Esophagus squamous epithelium (tissue), 5 donors: ENCODE measurements around the gene PLD4. TPM values are rescaled to one million over a fixed set of nuclear protein-coding genes. Genes with fewer than 3 reads are reported as not detected.

Experiments
- DNase-seq: peaks from one replicate; lab custom pipeline; 2025; lab: John Stamatoyannopoulos, UW
- H3K27ac ChIP-seq, 4 donors: fragments of 200-600 bp; sonication (generic); one replicate each; pipeline ENCODE4 v1.5.1; 2016 to 2019; ENCODE audit warnings: mild to moderate bottlenecking in 1 of 4
- H3K27me3 ChIP-seq, 4 donors: fragments of 200-600 bp; sonication (generic); 1 replicate in 3 of 4; 2 replicates in 1 of 4; pipeline versions ENCODE4 v1.5.1 to v1.6.0; 2017 to 2021; ENCODE audit warnings: antibody characterized with exemption in 1 of 4
- H3K36me3 ChIP-seq, 3 donors: fragments of 200-600 bp; sonication (generic); one replicate each; pipeline ENCODE4 v1.5.1; 2016 to 2019
- H3K4me1 ChIP-seq, 3 donors: fragments of 200-600 bp; sonication (generic); one replicate each; pipeline ENCODE4 v1.5.1; 2017 to 2019
- H3K4me3 ChIP-seq, 4 donors: fragments of 200-600 bp; sonication (generic); 1 replicate in 3 of 4; 2 replicates in 1 of 4; pipeline ENCODE4 v1.5.1; 2016 to 2019; ENCODE audit warnings: mild to moderate bottlenecking in 2 of 4, moderate library complexity in 1 of 4
- H3K9me3 ChIP-seq, 3 donors: fragments of 200-600 bp; sonication (generic); one replicate each; pipeline ENCODE4 v1.5.1; 2016 to 2019
- POLR2A ChIP-seq, 4 donors: fragments of 450-650 bp; IDR thresholded peaks; one replicate each; pipeline ENCODE4 v1.6.1; 2017; ENCODE audit warnings: antibody characterized with exemption in 4 of 4, mild to moderate bottlenecking in 4 of 4, moderate library complexity in 3 of 4
- WGBS, 2 donors: methylation state at CpG; one replicate each; pipeline ENCODE4 v1.1.5; 2018; 5-methylcytosine and 5-hydroxymethylcytosine counted together
- intact Hi-C: fragments of 100-400 bp; cut with DNase I; formaldehyde crosslinking; loops from one replicate; pipeline ENCODE4 v1.15.0; 2022
- total RNA-seq, 4 donors: library from RNA; depleted of rRNA; stranded (reverse); fragments of >200 nt; gene quantifications; one replicate each; pipeline ENCODE4 v1.1.0, GENCODE V29; 2016
- TF ChIP-seq, protein P1 (sequence below), 6 experiments: fragments of 450-650 bp in 4 of 6; fragments of 200-600 bp in 2 of 6; sonication (generic) in 2 of 6; IDR thresholded peaks; one replicate each; pipeline ENCODE4 v1.5.1; 2016 to 2019; ENCODE audit warnings: antibody characterized with exemption in 6 of 6, mild to moderate bottlenecking in 4 of 6, moderate library complexity in 4 of 6
- donor health status: DM: yes; HTN: yes; CAD: no.

The PLD4 gene
- total RNA-seq, 4 donors from 2014 or later: 0.18 to 0.95 (median 0.64) TPM

DNA sequence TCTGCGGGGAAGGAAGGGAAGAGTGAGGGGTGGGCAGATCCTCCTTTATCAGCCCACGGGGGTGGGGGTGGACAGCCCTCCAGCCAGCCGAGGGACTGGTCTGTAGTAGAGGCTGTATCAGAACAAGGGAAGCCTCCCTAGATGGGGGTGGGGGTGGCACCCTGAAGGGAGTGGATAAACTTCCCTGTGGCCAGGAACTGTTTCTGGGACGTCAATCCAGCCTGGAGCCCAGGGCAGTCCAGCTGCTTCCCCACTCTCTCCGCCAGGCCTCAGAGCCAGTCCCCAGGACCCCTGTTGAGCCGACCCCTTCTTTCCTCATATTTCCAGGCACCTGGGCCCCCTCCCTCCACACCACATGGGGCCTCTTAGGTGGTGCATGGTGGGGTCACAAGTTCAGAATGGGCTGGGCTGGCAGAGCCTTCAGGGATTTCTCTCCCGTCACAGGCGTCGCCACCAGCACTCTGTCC lies 6.7 kb downstream of the PLD4 start:
- H3K27ac ChIP-seq: no peak overlapping the region
- DNase-seq: no peak
- H3K4me3 ChIP-seq: no peak overlapping the region
- peaks cover 7 to 48% (median 8%) of the 10 kb centered on the region in 3 donors for H3K4me1 ChIP-seq
- TF ChIP-seq, protein P1, sequence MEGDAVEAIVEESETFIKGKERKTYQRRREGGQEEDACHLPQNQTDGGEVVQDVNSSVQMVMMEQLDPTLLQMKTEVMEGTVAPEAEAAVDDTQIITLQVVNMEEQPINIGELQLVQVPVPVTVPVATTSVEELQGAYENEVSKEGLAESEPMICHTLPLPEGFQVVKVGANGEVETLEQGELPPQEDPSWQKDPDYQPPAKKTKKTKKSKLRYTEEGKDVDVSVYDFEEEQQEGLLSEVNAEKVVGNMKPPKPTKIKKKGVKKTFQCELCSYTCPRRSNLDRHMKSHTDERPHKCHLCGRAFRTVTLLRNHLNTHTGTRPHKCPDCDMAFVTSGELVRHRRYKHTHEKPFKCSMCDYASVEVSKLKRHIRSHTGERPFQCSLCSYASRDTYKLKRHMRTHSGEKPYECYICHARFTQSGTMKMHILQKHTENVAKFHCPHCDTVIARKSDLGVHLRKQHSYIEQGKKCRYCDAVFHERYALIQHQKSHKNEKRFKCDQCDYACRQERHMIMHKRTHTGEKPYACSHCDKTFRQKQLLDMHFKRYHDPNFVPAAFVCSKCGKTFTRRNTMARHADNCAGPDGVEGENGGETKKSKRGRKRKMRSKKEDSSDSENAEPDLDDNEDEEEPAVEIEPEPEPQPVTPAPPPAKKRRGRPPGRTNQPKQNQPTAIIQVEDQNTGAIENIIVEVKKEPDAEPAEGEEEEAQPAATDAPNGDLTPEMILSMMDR (IDR thresholded peaks at IDR 0.05): no peak
- no peak for TF ChIP-seq POLR2A (IDR thresholded peaks at IDR 0.05)
- peaks cover 0 to 35% (median 0%) of the 10 kb centered on the region in 4 donors for H3K27me3 ChIP-seq
- no peaks in the 10 kb centered on the region for H3K9me3 ChIP-seq
- WGBS, 2 donors: 60 to 74% methylated on average over 1 to 3 of the region's 9 CpGs
- intact Hi-C loops: no loop called here
- H3K36me3 ChIP-seq: no peaks in the 10 kb centered on the region

DNA sequence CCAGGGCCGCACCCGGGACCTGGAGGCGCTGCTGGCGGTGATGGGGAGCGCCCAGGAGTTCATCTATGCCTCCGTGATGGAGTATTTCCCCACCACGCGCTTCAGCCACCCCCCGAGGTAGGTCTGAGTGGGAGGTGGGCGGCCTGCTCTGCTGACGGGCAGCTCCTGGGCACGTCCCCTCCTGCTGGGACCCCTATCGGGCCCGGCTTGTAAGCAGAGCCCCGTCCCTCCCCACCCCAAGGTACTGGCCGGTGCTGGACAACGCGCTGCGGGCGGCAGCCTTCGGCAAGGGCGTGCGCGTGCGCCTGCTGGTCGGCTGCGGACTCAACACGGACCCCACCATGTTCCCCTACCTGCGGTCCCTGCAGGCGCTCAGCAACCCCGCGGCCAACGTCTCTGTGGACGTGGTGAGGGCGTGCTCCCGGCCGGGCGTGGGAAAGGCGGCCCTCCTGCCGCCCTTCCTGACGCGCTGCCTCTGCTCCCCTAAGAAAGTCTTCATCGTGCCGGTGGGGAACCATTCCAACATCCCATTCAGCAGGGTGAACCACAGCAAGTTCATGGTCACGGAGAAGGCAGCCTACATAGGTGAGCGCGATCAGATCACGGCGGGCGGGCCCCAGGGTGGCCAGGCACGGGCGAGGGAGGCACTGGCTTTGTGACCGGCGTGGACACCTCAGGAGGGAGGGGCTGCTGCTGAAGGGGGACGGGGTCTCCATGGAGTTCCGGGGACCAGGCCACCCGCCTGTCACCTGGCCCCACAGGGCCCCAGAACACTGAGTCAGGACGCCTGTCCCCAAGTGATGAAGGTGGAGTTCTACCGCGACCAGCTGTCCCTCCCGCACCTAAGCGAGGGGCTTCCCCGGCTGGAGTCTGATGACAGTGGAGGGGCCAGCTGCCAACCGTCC lies 7.3 kb downstream of the PLD4 start:
- H3K4me3 ChIP-seq: peak overlapping the region; percentile 39 to 66 (median 54)
- peak overlapping the region in 1 of 4 donors; percentile 34 for H3K27ac ChIP-seq
- peaks cover 0 to 31% (median 0%) of the 10 kb centered on the region in 4 donors for H3K27me3 ChIP-seq
- 61% methylated on average over 30 of the region's 64 CpGs; no CpG with 5 or more reads in 1 of the 2 donors for WGBS, 2 donors
- no peaks in the 10 kb centered on the region for H3K9me3 ChIP-seq
- no peak for TF ChIP-seq POLR2A (IDR thresholded peaks at IDR 0.05)
- TF ChIP-seq, protein P1 (IDR thresholded peaks at IDR 0.05): no peak
- no peaks in the 10 kb centered on the region for H3K36me3 ChIP-seq
- intact Hi-C loops: no loop called here
- H3K4me1 ChIP-seq: peaks cover 7 to 48% (median 8%) of the 10 kb centered on the region in 3 donors
- no peak for DNase-seq

GRCh38 chr14:104932676-104933631 lies 8.3 kb downstream of the PLD4 start:
- TF ChIP-seq, protein P1 (IDR thresholded peaks at IDR 0.05): peak; percentile 71 to 83 (median 78)
- no peak for TF ChIP-seq POLR2A (IDR thresholded peaks at IDR 0.05)
- WGBS, 2 donors: 29% methylated on average over 11 of the region's 100 CpGs; no CpG with 5 or more reads in 1 of the 2 donors
- Histone ChIP-seq H3K36me3 (peaks cover 0 to 2% (median 0%) of the 10 kb centered on the region in 3 donors), H3K4me1 (peaks cover 7 to 48% (median 8%) of the 10 kb centered on the region in 3 donors), H3K4me3 (peak overlapping the region; percentile 39 to 66 (median 54)), H3K27me3 (peaks cover 0 to 22% (median 0%) of the 10 kb centered on the region in 4 donors), H3K9me3 (no peaks in the 10 kb centered on the region), H3K27ac (peak overlapping the region; percentile 10 to 79 (median 54))
- DNase-seq: no peak
- intact Hi-C loops: no loop called here

DNA sequence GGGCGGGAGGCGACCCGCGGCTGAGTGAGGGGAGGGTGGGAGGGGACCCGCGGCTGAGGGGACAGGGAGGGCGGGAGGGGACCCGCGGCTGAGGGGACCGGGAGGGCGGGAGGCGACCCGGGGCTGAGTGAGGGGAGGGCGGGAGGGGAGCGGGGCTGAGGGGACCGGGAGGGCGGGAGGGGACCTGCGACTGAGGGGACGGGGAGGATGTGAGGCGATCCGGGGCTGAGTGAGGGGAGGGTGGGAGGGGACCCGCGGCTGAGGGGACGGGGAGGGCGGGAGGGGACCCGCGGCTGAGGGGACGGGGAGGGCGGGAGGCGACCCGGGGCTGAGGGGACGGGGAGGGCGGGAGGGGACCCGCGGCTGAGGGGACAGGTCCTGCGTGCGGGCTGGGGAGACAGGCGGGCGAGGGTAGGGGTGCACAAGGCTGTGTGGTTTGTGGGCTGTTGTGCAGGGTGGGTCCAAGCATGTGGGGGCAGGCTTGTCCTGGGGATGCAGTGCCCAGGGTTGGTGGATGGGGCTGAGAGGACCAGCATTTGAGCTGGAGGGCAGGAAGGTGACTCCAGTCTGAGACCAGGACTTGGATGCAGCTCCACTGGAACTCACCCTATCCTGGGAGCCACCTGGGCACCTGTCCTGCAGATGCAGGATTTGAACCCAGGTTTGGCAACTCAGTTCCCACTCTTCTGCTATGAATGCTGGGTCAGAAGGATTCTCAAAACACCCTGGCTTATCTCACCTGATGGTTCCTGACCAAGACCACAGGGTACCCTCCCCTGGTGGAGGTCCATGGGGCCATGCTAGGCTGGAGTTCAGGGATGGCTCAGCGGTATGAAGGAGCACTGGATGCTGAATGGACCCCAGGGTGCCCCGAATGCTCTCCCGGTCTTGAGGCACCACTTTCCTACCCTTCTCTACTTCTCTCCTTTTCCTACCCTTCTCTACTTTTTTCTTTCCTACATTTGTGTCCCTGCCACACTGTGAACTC lies 9.4 kb downstream of the PLD4 start:
- peak overlapping the region in 3 of 4 donors; percentile 10 to 79 (median 65) for H3K27ac ChIP-seq
- H3K36me3 ChIP-seq: peaks cover 0 to 12% (median 0%) of the 10 kb centered on the region in 3 donors
- WGBS, 2 donors: 33 to 76% methylated on average over 3 to 11 of the region's 42 CpGs
- H3K4me3 ChIP-seq: peak overlapping the region; percentile 39 to 66 (median 54)
- TF ChIP-seq, protein P1 (IDR thresholded peaks at IDR 0.05): no peak
- no peak for TF ChIP-seq POLR2A (IDR thresholded peaks at IDR 0.05)
- intact Hi-C loops: no loop called here
- H3K9me3 ChIP-seq: no peaks in the 10 kb centered on the region
- peaks cover 0 to 13% (median 0%) of the 10 kb centered on the region in 4 donors for H3K27me3 ChIP-seq
- no peak for DNase-seq
- peaks cover 7 to 48% (median 8%) of the 10 kb centered on the region in 3 donors for H3K4me1 ChIP-seq
